Fibroblast of lung (primary cell): ENCODE results near the gene MREG. TPM values are rescaled to one million over a fixed set of nuclear protein-coding genes. Genes with fewer than 3 reads are reported as not detected.

Source experiments
- DNase-seq, 2 donors: peaks; one replicate each; pipeline versions ENCODE4 v3.0.0 to v3.0.0-alpha.2; 2010; ENCODE audit warnings: low read depth in 2 of 2
- H2AFZ ChIP-seq: 2 replicates; pipeline ENCODE4 v1.5.1; 2012; ENCODE audit warnings: low read length, control low read depth, inconsistent platforms
- H3K27ac ChIP-seq: 2 replicates; pipeline ENCODE4 v1.5.1; 2011; ENCODE audit warnings: low read length, control low read depth; ENCODE audit not compliant: insufficient read depth
- H3K27me3 ChIP-seq: 2 replicates; pipeline ENCODE4 v1.5.1; 2011; ENCODE audit warnings: mild to moderate bottlenecking, low read length; ENCODE audit not compliant: control insufficient read depth, insufficient read depth
- H3K36me3 ChIP-seq: 2 replicates; pipeline ENCODE4 v1.5.1; 2011; ENCODE audit warnings: low read length; ENCODE audit not compliant: control insufficient read depth, insufficient read depth
- H3K4me1 ChIP-seq: 2 replicates; pipeline ENCODE4 v1.5.1; 2011; ENCODE audit warnings: low read length; ENCODE audit not compliant: control insufficient read depth, insufficient read depth; ENCODE audit errors: extremely low read depth
- H3K4me2 ChIP-seq: 2 replicates; pipeline ENCODE4 v1.5.1; 2011; ENCODE audit warnings: low read length, control low read depth; ENCODE audit not compliant: insufficient read depth; ENCODE audit errors: extremely low read depth
- H3K4me3 ChIP-seq, 4 experiments: fragments of 200-600 bp in 1 of 4; sonication (generic) in 1 of 4; replicated peaks in 1 of 4; 2 replicates each; pipeline ENCODE4 v1.5.1; 2011 to 2016; ENCODE audit warnings: low read length in 4 of 4, low read depth in 3 of 4, mild to moderate bottlenecking in 3 of 4, control low read depth in 2 of 4, inconsistent platforms in 1 of 4, mixed read lengths in 1 of 4; ENCODE audit not compliant: insufficient read depth in 1 of 4; ENCODE audit errors: control extremely low read depth in 1 of 4
- H3K79me2 ChIP-seq: 2 replicates; pipeline ENCODE4 v1.5.1; 2012; ENCODE audit warnings: mild to moderate bottlenecking, low read length, inconsistent platforms; ENCODE audit not compliant: control insufficient read depth, insufficient read depth
- H3K9ac ChIP-seq: 2 replicates; pipeline ENCODE4 v1.5.1; 2011; ENCODE audit warnings: mild to moderate bottlenecking, low read length, control low read depth; ENCODE audit not compliant: insufficient read depth
- H3K9me3 ChIP-seq: 2 replicates; pipeline ENCODE4 v1.5.1; 2012; ENCODE audit warnings: low read depth, low read length; ENCODE audit not compliant: control insufficient read depth, insufficient read depth
- H4K20me1 ChIP-seq: 2 replicates; pipeline ENCODE4 v1.5.1; 2011; ENCODE audit warnings: low read length; ENCODE audit not compliant: control insufficient read depth, insufficient read depth; ENCODE audit errors: extremely low read depth
- EZH2 ChIP-seq: IDR thresholded peaks from 2 replicates; pipeline ENCODE4 v1.5.1; 2012; ENCODE audit warnings: low read length, control low read depth, mild to moderate bottlenecking; ENCODE audit errors: missing control alignments
- polyA plus RNA-seq, 2 donors: library from polyadenylated mRNA; depleted of rRNA in 1 of 2; stranded (reverse) in 1 of 2; unstranded in 1 of 2; fragments of >200 nt; gene quantifications; 2 replicates each; pipeline ENCODE4 v1.2.1, GENCODE V29; 2011 to 2012; ENCODE audit warnings: missing spikeins in 1 of 2
- total RNA-seq: library from RNA; depleted of rRNA; stranded (reverse); fragments of >200 nt; gene quantifications from 2 replicates; pipeline ENCODE4 v1.2.1, GENCODE V29; 2014
- TF ChIP-seq, protein P1 (sequence below), 2 donors: IDR thresholded peaks in 1 of 2; conservative IDR thresholded peaks in 1 of 2; 1 replicate in 1 of 2; 2 replicates in 1 of 2; pipeline ENCODE4 v1.5.1; 2011 to 2012; ENCODE audit warnings: low read length in 2 of 2, control low read depth in 1 of 2, inconsistent platforms in 1 of 2, low read depth in 1 of 2, mild to moderate bottlenecking in 1 of 2

Gene MREG
- total and polyA plus RNA-seq, 2 donors (not counting 1 experiment from before 2014, with no cell fraction given), result 2.4 to 3.5 TPM

DNA sequence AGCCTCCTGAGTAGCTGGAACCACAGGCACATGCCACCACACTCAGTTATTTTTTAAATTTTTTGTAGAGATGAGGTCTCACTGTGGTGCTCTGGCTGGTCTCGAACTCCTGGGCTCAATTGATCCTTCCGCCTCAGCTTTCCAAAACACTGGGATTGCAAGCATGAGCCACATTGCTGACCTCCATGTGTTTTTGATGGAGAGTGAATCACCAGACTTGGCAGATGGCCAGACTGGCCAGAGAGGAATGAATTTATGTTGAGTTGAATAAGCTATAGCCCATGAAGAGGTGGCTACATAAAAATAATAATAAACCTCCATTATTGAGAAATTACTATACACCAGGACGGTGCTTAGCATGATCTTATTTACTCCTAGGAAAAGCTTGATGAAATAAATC is 91.5 kb downstream of the MREG start:
- Histone ChIP-seq H3K27ac (no peak overlapping the region), H3K4me2 (no peak overlapping the region)

DNA sequence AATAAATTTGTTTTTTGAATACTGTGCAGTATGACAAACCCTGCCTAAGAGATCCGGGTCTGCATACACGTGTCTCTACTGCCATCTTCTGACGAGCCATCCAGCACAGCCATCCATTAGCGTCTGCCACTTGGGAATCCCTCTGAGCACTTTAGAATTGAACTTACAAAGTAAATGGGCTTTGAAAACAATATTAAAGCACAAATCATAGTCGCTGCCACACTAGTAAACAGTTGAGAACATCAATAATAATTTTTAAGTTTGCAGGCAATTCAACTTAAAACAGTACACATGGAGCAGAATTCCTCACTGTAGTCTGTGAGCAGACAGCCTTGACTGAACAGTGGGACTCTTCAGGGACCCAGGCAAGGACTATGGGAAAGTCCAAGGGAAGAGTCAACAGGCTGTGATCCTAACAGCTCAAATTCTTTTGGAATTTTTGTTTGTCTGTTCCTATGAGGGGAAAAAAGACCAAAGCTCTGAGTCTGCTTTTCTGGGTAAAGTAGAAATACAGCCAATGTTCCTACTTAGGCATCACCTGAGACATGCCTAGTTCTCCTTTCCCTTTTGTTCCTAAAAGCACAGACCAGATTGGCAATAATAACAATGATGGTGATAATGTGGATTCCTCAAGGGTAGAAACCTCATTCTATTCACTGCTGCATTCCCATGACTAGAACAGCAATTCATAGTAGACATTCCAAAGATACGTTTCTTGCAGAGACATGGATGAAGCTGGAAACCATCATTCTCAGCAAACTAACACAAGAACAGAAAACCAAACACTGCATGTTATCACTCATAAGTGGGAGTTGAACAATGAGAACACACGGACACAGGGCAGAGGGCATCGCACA is 92.9 kb downstream of the MREG start:
- H3K4me2 ChIP-seq, result no peak overlapping the region
- no peak overlapping the region for H3K4me3 ChIP-seq
- H3K9ac ChIP-seq, result no peak overlapping the region
- no peaks in the 10 kb centered on the region for H3K79me2 ChIP-seq
- no peak overlapping the region for H3K27ac ChIP-seq
- H4K20me1 ChIP-seq, result no peaks in the 10 kb centered on the region
- peaks cover 11% of the 10 kb centered on the region for H3K4me1 ChIP-seq
- H3K36me3 ChIP-seq, result no peaks in the 10 kb centered on the region
- no peak overlapping the region for H2AFZ ChIP-seq
- DNase-seq, result peak; percentile 78 to 91
- no peaks in the 10 kb centered on the region for H3K27me3 ChIP-seq
- no peaks in the 10 kb centered on the region for H3K9me3 ChIP-seq
- TF ChIP-seq, protein P1, sequence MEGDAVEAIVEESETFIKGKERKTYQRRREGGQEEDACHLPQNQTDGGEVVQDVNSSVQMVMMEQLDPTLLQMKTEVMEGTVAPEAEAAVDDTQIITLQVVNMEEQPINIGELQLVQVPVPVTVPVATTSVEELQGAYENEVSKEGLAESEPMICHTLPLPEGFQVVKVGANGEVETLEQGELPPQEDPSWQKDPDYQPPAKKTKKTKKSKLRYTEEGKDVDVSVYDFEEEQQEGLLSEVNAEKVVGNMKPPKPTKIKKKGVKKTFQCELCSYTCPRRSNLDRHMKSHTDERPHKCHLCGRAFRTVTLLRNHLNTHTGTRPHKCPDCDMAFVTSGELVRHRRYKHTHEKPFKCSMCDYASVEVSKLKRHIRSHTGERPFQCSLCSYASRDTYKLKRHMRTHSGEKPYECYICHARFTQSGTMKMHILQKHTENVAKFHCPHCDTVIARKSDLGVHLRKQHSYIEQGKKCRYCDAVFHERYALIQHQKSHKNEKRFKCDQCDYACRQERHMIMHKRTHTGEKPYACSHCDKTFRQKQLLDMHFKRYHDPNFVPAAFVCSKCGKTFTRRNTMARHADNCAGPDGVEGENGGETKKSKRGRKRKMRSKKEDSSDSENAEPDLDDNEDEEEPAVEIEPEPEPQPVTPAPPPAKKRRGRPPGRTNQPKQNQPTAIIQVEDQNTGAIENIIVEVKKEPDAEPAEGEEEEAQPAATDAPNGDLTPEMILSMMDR (conservative IDR thresholded peaks at IDR 0.05 in 1 of 2, IDR thresholded peaks at IDR 0.05 in 1 of 2; ENCODE audit: low read depth in 1 of 2, low read length in 2 of 2), result peak; percentile 69 to 90
- no peak for TF ChIP-seq EZH2

More for the DNA sequence above, 91.5 kb downstream of the MREG start:
- H3K4me3 ChIP-seq, result no peak overlapping the region
- H3K9me3 ChIP-seq, result no peaks in the 10 kb centered on the region
- H3K36me3 ChIP-seq, result no peaks in the 10 kb centered on the region
- H2AFZ ChIP-seq, result no peak overlapping the region
- H3K27me3 ChIP-seq, result no peaks in the 10 kb centered on the region
- H3K79me2 ChIP-seq, result no peaks in the 10 kb centered on the region
- TF ChIP-seq EZH2, result no peak
- TF ChIP-seq, protein P1 (conservative IDR thresholded peaks at IDR 0.05 in 1 of 2, IDR thresholded peaks at IDR 0.05 in 1 of 2; ENCODE audit: low read depth in 1 of 2, low read length in 2 of 2), result no peak
- peaks cover 11% of the 10 kb centered on the region for H3K4me1 ChIP-seq
- DNase-seq, result peak; percentile 90 to 99
- H4K20me1 ChIP-seq, result no peaks in the 10 kb centered on the region
- H3K9ac ChIP-seq, result no peak overlapping the region

DNA sequence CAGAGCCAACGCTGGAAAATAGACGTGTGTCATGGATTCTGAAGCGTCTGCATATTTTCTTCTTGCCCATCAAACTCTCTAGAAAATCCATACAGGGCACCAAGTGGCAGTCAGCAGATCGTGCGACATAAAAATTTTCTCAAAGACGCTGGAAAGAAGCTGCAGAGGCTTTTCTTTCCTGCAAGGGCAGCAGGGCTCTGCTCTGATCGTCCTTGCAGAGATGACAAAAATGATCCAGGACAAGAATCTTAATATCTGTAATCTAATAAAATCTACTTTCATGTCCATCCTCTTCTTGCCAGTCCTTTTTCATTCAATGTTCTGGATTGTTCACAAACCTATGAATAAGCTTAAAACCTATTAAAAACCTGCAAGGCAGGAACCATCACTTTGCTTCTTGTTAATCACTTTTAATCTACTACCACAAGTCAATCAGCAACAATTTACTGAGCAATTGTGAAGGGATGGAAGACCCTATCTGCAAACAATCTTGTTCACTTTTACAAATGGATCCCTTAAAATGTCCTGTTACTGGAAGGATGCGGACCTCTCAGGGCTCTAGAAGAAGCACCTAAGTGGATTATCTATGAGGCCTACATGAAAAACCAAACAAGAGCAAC is 93.6 kb downstream of the MREG start:
- H3K9me3 ChIP-seq, result no peaks in the 10 kb centered on the region
- no peak overlapping the region for H3K9ac ChIP-seq
- no peak for DNase-seq
- H3K4me1 ChIP-seq, result peaks cover 11% of the 10 kb centered on the region
- no peak overlapping the region for H2AFZ ChIP-seq
- no peak overlapping the region for H3K27ac ChIP-seq
- no peaks in the 10 kb centered on the region for H4K20me1 ChIP-seq
- no peak for TF ChIP-seq EZH2
- TF ChIP-seq, protein P1 (conservative IDR thresholded peaks at IDR 0.05 in 1 of 2, IDR thresholded peaks at IDR 0.05 in 1 of 2; ENCODE audit: low read depth in 1 of 2, low read length in 2 of 2), result no peak
- no peaks in the 10 kb centered on the region for H3K79me2 ChIP-seq
- no peaks in the 10 kb centered on the region for H3K36me3 ChIP-seq
- no peak overlapping the region for H3K4me3 ChIP-seq
- no peaks in the 10 kb centered on the region for H3K27me3 ChIP-seq
- no peak overlapping the region for H3K4me2 ChIP-seq
